H9 (cell line): ENCODE measurements around the gene LDLRAD4. TPM values are rescaled to one million over a fixed set of nuclear protein-coding genes. Genes with fewer than 3 reads are reported as not detected.

Experiments used
- DNase-seq: peaks from one replicate; pipeline ENCODE4 v3.0.0-alpha.2; 2017
- H2AFZ ChIP-seq: one replicate; pipeline ENCODE4 v1.6.1; 2013; ENCODE audit warnings: mild to moderate bottlenecking, low read length, control low read depth, moderate library complexity
- H2AK5ac ChIP-seq: 2 replicates; pipeline ENCODE4 v1.6.1; 2013; ENCODE audit warnings: low read length, control low read depth, mixed read lengths; ENCODE audit not compliant: insufficient read length
- H2BK120ac ChIP-seq: one replicate; pipeline ENCODE4 v1.6.1; 2013; ENCODE audit warnings: low read depth, mild to moderate bottlenecking, low read length, control low read depth, inconsistent platforms; ENCODE audit not compliant: poor library complexity, severe bottlenecking
- H2BK12ac ChIP-seq: 2 replicates; pipeline ENCODE4 v1.6.1; 2013; ENCODE audit warnings: low read length, control low read depth, mixed read lengths, low read depth; ENCODE audit not compliant: insufficient read length
- H2BK15ac ChIP-seq: 2 replicates; pipeline ENCODE4 v1.6.1; 2013; ENCODE audit warnings: low read depth, low read length, control low read depth
- H2BK20ac ChIP-seq: one replicate; pipeline ENCODE4 v1.6.1; 2013; ENCODE audit warnings: low read depth, mild to moderate bottlenecking, low read length, control low read depth, inconsistent platforms; ENCODE audit not compliant: poor library complexity, severe bottlenecking
- H2BK5ac ChIP-seq: 2 replicates; pipeline ENCODE4 v1.6.1; 2013; ENCODE audit warnings: low read length, control low read depth, mixed read lengths; ENCODE audit not compliant: insufficient read length
- H3K14ac ChIP-seq: 2 replicates; pipeline ENCODE4 v1.6.1; 2013; ENCODE audit warnings: low read length, control low read depth; ENCODE audit not compliant: insufficient read depth
- H3K18ac ChIP-seq: 2 replicates; pipeline ENCODE4 v1.6.1; 2013; ENCODE audit warnings: low read depth, mild to moderate bottlenecking, mixed read lengths, low read length, control low read depth; ENCODE audit not compliant: insufficient read length
- H3K23ac ChIP-seq: 2 replicates; pipeline ENCODE4 v1.6.1; 2013; ENCODE audit warnings: low read length, control low read depth, mixed read lengths, low read depth; ENCODE audit not compliant: insufficient read length
- H3K23me2 ChIP-seq: 2 replicates; pipeline ENCODE4 v1.6.1; 2013; ENCODE audit warnings: low read depth, mild to moderate bottlenecking, mixed read lengths, low read length, control low read depth; ENCODE audit not compliant: insufficient read length, poor library complexity, severe bottlenecking
- H3K27ac ChIP-seq: 2 replicates; pipeline ENCODE4 v1.5.1; 2013; ENCODE audit warnings: low read length, control low read depth, mixed read lengths, low read depth; ENCODE audit not compliant: insufficient read length
- H3K27me3 ChIP-seq: 2 replicates; pipeline ENCODE4 v1.6.1; 2013; ENCODE audit warnings: low read length, control low read depth, inconsistent platforms; ENCODE audit not compliant: insufficient read depth
- H3K4ac ChIP-seq: 2 replicates; pipeline ENCODE4 v1.6.1; 2013; ENCODE audit warnings: low read depth, mild to moderate bottlenecking, control low read depth, inconsistent platforms, low read length, moderate library complexity
- H3K4me1 ChIP-seq: 2 replicates; pipeline ENCODE4 v1.6.1; 2013; ENCODE audit warnings: low read length, control low read depth, inconsistent platforms; ENCODE audit not compliant: insufficient read depth
- H3K4me2 ChIP-seq: 2 replicates; pipeline ENCODE4 v1.6.1; 2013; ENCODE audit warnings: low read length, control low read depth, mixed read lengths; ENCODE audit not compliant: insufficient read length, insufficient read depth
- H3K56ac ChIP-seq: 2 replicates; pipeline ENCODE4 v1.6.1; 2013; ENCODE audit warnings: low read depth, mild to moderate bottlenecking, mixed read lengths, low read length, control low read depth; ENCODE audit not compliant: insufficient read length
- H3K79me1 ChIP-seq: 2 replicates; pipeline ENCODE4 v1.6.1; 2013; ENCODE audit warnings: low read depth, mild to moderate bottlenecking, moderate library complexity, low read length, control low read depth, inconsistent platforms; ENCODE audit not compliant: insufficient read depth, poor library complexity, severe bottlenecking
- H3K79me2 ChIP-seq: 2 replicates; pipeline ENCODE4 v1.6.1; 2013; ENCODE audit warnings: low read length, control low read depth, inconsistent platforms; ENCODE audit not compliant: insufficient read depth
- H3K9ac ChIP-seq: 2 replicates; pipeline ENCODE4 v1.6.1; 2013; ENCODE audit warnings: low read length, control low read depth, mixed read lengths; ENCODE audit not compliant: insufficient read length; ENCODE audit errors: extremely low read depth
- H3K9me3 ChIP-seq: one replicate; pipeline ENCODE4 v1.6.1; 2013; ENCODE audit warnings: low read depth, low read length, inconsistent platforms; ENCODE audit not compliant: control insufficient read depth
- H3T11ph ChIP-seq: one replicate; pipeline ENCODE4 v1.6.1; 2013; ENCODE audit warnings: mild to moderate bottlenecking, low read length, control low read depth, inconsistent platforms
- H4K20me1 ChIP-seq: one replicate; pipeline ENCODE4 v1.6.1; 2013; ENCODE audit not compliant: control insufficient read depth, insufficient read length, insufficient read depth
- H4K5ac ChIP-seq: 2 replicates; pipeline ENCODE4 v1.6.1; 2013; ENCODE audit warnings: low read depth, mild to moderate bottlenecking, mixed read lengths, low read length, control low read depth; ENCODE audit not compliant: insufficient read length
- H4K8ac ChIP-seq: replicated peaks from 2 replicates; pipeline ENCODE4 v1.6.1; 2013; ENCODE audit warnings: low read length, control low read depth, mixed read lengths, low read depth; ENCODE audit not compliant: insufficient read length
- H4K91ac ChIP-seq: 2 replicates; pipeline ENCODE4 v1.6.1; 2013; ENCODE audit warnings: low read depth, mild to moderate bottlenecking, moderate library complexity, mixed read lengths, low read length, control low read depth; ENCODE audit not compliant: insufficient read length
- H3K27ac Mint-ChIP-seq, 3 experiments: 2 replicates in 2 of 3; 3 replicates in 1 of 3; pipeline ENCODE4 v1.8.0; 2020 to 2021; ENCODE audit warnings: mixed read lengths in 3 of 3, mild to moderate bottlenecking in 1 of 3, moderate library complexity in 1 of 3
- H3K27me3 Mint-ChIP-seq: 2 replicates; pipeline ENCODE4 v1.8.0; 2021; ENCODE audit warnings: low read depth, mild to moderate bottlenecking, moderate library complexity, mixed read lengths
- H3K36me3 Mint-ChIP-seq, 3 experiments: 2 replicates in 2 of 3; 3 replicates in 1 of 3; pipeline ENCODE4 v1.8.0; 2020 to 2021; ENCODE audit warnings: low read depth in 3 of 3, mixed read lengths in 3 of 3; ENCODE audit not compliant: insufficient read depth in 1 of 3
- H3K4me1 Mint-ChIP-seq, 2 experiments: 2 replicates each; pipeline ENCODE4 v1.8.0; 2020; ENCODE audit warnings: mixed read lengths in 2 of 2
- H3K4me3 Mint-ChIP-seq, 2 experiments: 2 replicates in 1 of 2; 3 replicates in 1 of 2; pipeline ENCODE4 v1.8.0; 2020 to 2021; ENCODE audit warnings: mild to moderate bottlenecking in 2 of 2, mixed read lengths in 2 of 2, moderate library complexity in 1 of 2
- H3K9me3 Mint-ChIP-seq, 2 experiments: 2 replicates in 1 of 2; 3 replicates in 1 of 2; pipeline ENCODE4 v1.8.0; 2020; ENCODE audit warnings: mild to moderate bottlenecking in 2 of 2, mixed read lengths in 2 of 2, moderate library complexity in 1 of 2
- WGBS: extraction: QIAGEN DNeasy Blood & Tissue Kit; methylation state at CpG from one replicate; pipeline ENCODE4 v1.1.7; 2013; ENCODE audit warnings: missing lambda C conversion rate, low lambda C conversion rate, mixed read lengths; ENCODE audit not compliant: insufficient read length; ENCODE audit errors: extremely low coverage; 5-methylcytosine and 5-hydroxymethylcytosine counted together
- total RNA-seq: library from RNA; stranded (reverse); gene quantifications from 2 replicates; pipeline ENCODE4 v1.2.1, GENCODE V29; 2021
- TF ChIP-seq, protein P1 (sequence below): fragments of 200-600 bp; sonication (generic); conservative IDR thresholded peaks from 3 replicates; pipeline ENCODE4 v1.8.0; 2021; ENCODE audit warnings: antibody characterized with exemption, mild to moderate bottlenecking

LDLRAD4 gene
- total RNA-seq, 1 experiment from 2014 or later = 3.9 TPM

DNA sequence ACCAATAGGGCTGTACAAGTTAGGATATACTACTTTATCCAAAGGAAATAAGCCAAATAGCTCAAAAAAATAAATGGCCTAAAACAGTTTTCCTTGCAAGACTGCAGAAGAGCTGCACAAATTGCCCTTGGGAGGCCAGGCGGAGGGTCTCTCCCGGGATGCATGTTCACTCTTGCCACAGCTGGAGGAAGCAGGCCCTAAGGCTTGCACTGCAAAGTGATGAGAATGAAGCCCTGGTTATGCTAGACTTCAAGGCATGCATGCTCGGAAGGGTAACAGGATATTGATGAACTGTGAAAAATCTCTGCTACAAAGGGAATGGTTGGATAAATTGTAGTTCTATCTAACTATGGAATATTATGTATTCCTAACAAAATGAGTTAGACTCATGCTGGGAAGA, 27.5 kb upstream of the LDLRAD4 start:
- H4K20me1 ChIP-seq = no peaks in the 10 kb centered on the region
- Mint-ChIP-seq H3K4me3 (no peak overlapping the region), H3K27me3 (peaks cover 1% of the 10 kb centered on the region; the same call in 1 of the 2 replicates), H3K36me3 (0 out of 7 replicates have a peak, but pooled peaks cover 0 to under 1% (median 0%) of the 10 kb centered on the region in 3 experiments), H3K4me1 (peaks cover 12% of the 10 kb centered on the region in 2 experiments), H3K9me3 (peaks cover 1 to 3% of the 10 kb centered on the region in 2 experiments; a peak in 2 of 5 replicates), H3K27ac (no peak overlapping the region)
- H2BK20ac ChIP-seq = no peak overlapping the region
- no peak overlapping the region for H2BK12ac ChIP-seq
- no peak overlapping the region for H3K14ac ChIP-seq
- TF ChIP-seq, protein P1, sequence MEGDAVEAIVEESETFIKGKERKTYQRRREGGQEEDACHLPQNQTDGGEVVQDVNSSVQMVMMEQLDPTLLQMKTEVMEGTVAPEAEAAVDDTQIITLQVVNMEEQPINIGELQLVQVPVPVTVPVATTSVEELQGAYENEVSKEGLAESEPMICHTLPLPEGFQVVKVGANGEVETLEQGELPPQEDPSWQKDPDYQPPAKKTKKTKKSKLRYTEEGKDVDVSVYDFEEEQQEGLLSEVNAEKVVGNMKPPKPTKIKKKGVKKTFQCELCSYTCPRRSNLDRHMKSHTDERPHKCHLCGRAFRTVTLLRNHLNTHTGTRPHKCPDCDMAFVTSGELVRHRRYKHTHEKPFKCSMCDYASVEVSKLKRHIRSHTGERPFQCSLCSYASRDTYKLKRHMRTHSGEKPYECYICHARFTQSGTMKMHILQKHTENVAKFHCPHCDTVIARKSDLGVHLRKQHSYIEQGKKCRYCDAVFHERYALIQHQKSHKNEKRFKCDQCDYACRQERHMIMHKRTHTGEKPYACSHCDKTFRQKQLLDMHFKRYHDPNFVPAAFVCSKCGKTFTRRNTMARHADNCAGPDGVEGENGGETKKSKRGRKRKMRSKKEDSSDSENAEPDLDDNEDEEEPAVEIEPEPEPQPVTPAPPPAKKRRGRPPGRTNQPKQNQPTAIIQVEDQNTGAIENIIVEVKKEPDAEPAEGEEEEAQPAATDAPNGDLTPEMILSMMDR = no peak
- WGBS = no CpG with 5 or more reads among the region's 3 CpGs
- no peaks in the 10 kb centered on the region for H3K9me3 ChIP-seq
- no peak overlapping the region for H3K9ac ChIP-seq
- no peak overlapping the region for H3K23ac ChIP-seq
- no peak overlapping the region for H2BK5ac ChIP-seq
- H2BK15ac ChIP-seq = no peak overlapping the region
- no peaks in the 10 kb centered on the region for H3K79me1 ChIP-seq
- no peak overlapping the region for H3K18ac ChIP-seq
- no peak overlapping the region for H3K4me2 ChIP-seq
- H2BK120ac ChIP-seq = no peak overlapping the region
- no peak overlapping the region for H3T11ph ChIP-seq
- no peak overlapping the region for H3K56ac ChIP-seq
- H2AFZ ChIP-seq = no peak overlapping the region
- no peak overlapping the region for H4K5ac ChIP-seq
- H3K4me1 ChIP-seq = no peaks in the 10 kb centered on the region
- no peaks in the 10 kb centered on the region for H3K27me3 ChIP-seq
- H4K8ac ChIP-seq = no peak overlapping the region
- no peak for DNase-seq
- no peak overlapping the region for H3K4ac ChIP-seq
- no peak overlapping the region for H4K91ac ChIP-seq
- no peak overlapping the region for H2AK5ac ChIP-seq
- H3K23me2 ChIP-seq = no peaks in the 10 kb centered on the region
- H3K79me2 ChIP-seq = no peaks in the 10 kb centered on the region
- H3K27ac ChIP-seq = no peak overlapping the region
